ENCODE data around the gene C4orf51.

Gene C4orf51

DNA sequence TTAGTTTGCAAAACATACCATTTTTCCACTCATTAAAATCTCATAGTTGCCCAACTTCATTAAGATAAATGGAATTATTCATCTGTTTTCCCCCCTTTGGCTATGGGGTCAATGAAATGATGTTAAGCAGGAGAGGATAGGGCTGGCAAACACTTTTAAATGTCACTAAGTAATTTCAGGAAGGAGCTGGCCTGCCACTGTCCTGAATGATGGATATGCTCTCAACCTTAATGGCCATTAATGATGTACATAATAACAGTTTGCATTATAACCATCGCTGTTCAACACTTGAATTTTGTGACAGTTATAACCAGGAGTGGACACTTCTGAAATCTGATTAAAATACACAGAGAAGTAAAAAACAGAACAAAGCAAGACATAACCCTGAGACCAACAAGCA, 77.2 kb downstream of the C4orf51 start:
- DNase-seq (ENCODE audit: low spot score): no peak

- no peak for DNase-seq (ENCODE audit: low spot score)
These were observed 80.2 kb downstream of the C4orf51 start for GRCh38 chr4:145760176-145760575.

GRCh38 chr4:145760961-145761929, 81.3 kb downstream of the C4orf51 start:
- no peak for DNase-seq (ENCODE audit: low spot score)

DNA sequence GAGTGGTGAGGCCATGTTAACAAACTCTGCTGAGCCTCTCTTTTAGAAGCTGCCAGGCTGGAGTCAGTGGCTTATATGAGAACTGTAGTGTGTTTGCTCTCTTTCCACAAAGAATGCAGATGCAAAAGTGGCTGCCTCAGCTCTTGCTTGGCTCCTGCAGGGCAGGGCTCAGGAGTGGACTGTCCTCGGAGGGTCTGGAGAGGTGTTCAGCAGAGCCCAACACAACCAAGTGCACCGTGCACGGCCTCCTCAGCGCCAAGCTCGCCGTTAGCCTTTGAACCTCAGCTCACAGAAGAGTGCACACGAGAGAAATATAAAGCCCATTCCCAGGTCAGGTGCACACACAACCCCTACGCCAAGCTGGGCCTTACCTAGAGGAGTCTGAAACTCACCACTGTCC, 82.8 kb downstream of the C4orf51 start:
- no peak for DNase-seq (ENCODE audit: low spot score)

- no peak for DNase-seq (ENCODE audit: low spot score)
These were observed 83.5 kb downstream of the C4orf51 start for GRCh38 chr4:145763399-145763798.

DNA sequence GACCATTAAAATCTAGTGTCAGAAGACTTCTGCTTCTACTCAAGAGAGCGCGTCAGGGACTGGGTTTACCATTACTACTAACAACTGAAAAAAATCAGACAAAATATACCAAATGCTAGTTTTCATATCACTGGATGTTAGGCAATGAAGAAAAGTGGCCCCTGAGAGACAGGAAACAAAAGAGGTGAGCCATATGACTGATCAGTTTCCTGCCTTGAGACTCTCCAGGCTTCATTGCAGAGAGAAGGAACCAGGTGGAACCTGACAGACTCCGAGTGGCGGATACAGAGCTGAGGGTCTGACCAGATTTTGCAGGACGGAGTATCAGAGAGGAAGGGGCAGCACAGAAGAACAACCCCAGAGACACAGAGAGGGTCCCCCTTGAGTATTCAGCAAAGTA, 86.3 kb downstream of the C4orf51 start:
- no peak for DNase-seq (ENCODE audit: low spot score)

DNA sequence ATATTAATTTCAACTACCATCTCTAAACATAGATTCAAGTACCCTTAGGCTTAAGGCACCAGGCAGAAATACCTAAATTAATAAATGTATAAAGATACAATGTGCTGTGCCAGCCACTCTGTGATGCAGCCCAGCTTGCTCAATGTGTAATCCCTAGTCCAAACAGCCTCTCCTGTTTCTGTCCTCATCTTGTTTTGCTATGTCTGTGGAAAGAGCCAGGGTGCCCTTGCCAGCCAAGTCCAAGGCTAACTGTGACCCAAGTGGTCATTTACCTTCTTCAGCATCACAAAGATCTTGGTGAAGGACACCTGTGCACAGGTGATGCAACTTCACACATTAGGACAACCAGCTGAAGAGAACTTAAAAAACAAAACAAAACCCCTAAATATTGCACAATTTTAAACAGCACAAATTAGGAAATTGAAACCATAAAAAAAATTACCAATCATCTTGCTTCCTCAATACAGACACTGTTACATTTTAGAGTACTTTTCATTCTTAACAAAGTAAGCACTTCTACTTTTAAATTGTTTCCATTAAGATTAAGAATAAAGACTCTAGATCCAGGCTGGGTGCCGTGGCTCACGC, 89.6 kb downstream of the C4orf51 start:
- no peak for DNase-seq (ENCODE audit: low spot score)

- no peak for DNase-seq (ENCODE audit: low spot score)
These were observed 90.2 kb downstream of the C4orf51 start for GRCh38 chr4:145770124-145770523.

DNA sequence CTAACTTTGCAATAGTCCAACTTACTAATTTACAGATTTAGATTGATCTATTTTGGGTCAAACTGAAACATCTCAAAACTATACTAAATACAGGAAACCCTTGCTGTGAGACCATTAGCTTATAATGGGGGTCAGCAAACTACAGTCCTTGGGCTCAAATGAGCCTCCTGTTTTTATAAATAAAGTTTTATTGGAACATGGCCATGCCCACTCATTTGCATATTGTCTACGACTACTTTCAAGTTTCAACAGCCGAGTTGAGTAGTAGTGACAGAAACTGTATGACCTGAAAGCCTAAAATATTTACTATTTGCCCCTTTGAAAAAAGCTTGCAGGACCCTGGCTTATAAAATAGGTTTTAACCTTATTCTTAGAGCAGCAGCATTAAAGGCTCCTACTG, 92.4 kb downstream of the C4orf51 start:
- no peak for DNase-seq (ENCODE audit: low spot score)

GRCh38 chr4:145773581-145774234, 93.8 kb downstream of the C4orf51 start:
- DNase-seq (ENCODE audit: low spot score): no peak

DNA sequence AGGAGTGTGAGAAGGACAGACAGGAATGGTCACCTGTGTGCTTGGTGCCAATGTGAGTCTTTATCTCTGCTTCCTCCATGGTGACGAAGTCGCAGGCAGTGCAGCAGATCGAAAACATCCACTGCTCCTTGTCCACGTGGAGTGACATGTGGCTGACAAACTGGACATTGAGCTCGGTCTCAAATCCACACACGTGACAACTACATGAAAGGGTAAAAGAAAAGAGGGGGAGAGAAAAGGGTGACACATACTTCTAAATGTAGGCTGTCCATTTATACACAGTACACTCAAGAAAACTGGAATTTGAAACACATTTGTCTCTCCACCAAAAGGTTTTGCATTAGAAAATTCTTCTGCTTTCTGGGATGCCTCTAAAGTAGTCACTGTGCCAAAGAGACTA, 94.5 kb downstream of the C4orf51 start:
- no peak for DNase-seq (ENCODE audit: low spot score)

- no peak for DNase-seq (ENCODE audit: low spot score)
These were observed 95.5 kb downstream of the C4orf51 start for GRCh38 chr4:145775406-145775805.

DNA sequence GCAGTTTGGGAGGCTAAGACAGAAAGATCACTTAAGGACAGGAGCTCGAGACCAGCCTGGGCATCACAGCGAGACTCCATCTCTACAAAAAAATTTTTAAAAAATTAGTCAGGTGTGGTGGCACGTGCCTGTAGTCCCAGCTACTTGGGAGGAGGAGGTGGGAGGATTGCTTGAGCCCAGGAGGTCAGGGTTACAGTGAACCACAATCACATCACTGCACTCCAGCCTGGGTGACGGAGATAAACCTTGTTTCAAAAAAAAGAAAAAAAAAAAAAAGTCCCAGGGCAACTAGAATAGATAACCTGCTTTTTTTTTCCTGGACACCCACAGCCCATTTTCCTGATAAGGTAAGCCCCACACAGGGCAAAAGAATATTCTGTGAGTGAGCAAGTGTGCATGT, 96.3 kb downstream of the C4orf51 start:
- no peak for DNase-seq (ENCODE audit: low spot score)

- no peak for DNase-seq (ENCODE audit: low spot score)
These were observed 99.4 kb downstream of the C4orf51 start for GRCh38 chr4:145779319-145779801.

DNA sequence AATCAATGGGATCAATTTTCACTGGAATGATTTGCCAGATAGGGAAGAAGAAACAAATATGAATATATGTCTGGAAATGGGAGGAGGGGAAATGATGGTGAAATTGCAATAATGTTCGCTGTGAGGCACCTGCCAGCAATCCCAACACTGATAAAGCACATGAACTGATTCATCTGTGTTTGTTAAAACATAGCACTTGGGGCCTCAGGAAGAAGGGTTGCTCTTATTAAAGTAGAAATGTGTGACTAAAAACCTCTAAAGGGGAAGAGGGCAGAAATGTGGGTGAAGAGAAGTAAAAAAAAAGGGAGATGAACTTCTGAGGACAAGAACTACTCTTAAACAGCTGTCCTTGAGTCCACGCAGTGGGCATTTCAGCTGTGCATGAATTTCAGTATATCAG, 101.4 kb downstream of the C4orf51 start:
- no peak for DNase-seq (ENCODE audit: low spot score)

Measured in HuH-7 (cell line).